Measurements from ENCODE around the gene PUS3.
A peak's percentile ranks its signal among the peaks of the same experiment; 100 is the strongest.

Gene PUS3

GRCh38 chr11:125940145-125940544 is 37.1 kb upstream of the PUS3 start:
- no peak for DNase-seq

GRCh38 chr11:125939081-125939521 is 36.1 kb upstream of the PUS3 start:
- DNase-seq, result no peak

GRCh38 chr11:125938418-125938817 is 35.4 kb upstream of the PUS3 start:
- DNase-seq, result no peak

GRCh38 chr11:125935618-125936199 is 32.7 kb upstream of the PUS3 start:
- DNase-seq, result peak; percentile 69

- no peak for DNase-seq
Measured at GRCh38 chr11:125935056-125935455, 32.0 kb upstream of the PUS3 start.

GRCh38 chr11:125934473-125934872 is 31.5 kb upstream of the PUS3 start:
- DNase-seq, result no peak

GRCh38 chr11:125933030-125933813 is 30.2 kb upstream of the PUS3 start:
- DNase-seq, result no peak

GRCh38 chr11:125932301-125932700 is 29.3 kb upstream of the PUS3 start:
- DNase-seq, result no peak

GRCh38 chr11:125931668-125932067 is 28.7 kb upstream of the PUS3 start:
- DNase-seq, result no peak

- no peak for DNase-seq
Measured at GRCh38 chr11:125931116-125931515, 28.1 kb upstream of the PUS3 start.

GRCh38 chr11:125930076-125930450 is 27.1 kb upstream of the PUS3 start:
- no peak for DNase-seq

- no peak for DNase-seq
Measured at GRCh38 chr11:125929445-125930075, 26.6 kb upstream of the PUS3 start.

GRCh38 chr11:125926682-125927081 is 23.7 kb upstream of the PUS3 start:
- DNase-seq, result no peak

- no peak for DNase-seq
Measured at GRCh38 chr11:125925804-125926203, 22.8 kb upstream of the PUS3 start.

GRCh38 chr11:125925247-125925740 is 22.3 kb upstream of the PUS3 start:
- DNase-seq, result no peak

GRCh38 chr11:125924384-125925007 is 21.5 kb upstream of the PUS3 start:
- DNase-seq, result no peak

GRCh38 chr11:125923633-125924032 is 20.6 kb upstream of the PUS3 start:
- DNase-seq, result no peak

- DNase-seq, result peak; percentile 63
Measured at GRCh38 chr11:125923012-125923579, 20.1 kb upstream of the PUS3 start.

GRCh38 chr11:125922156-125922555 is 19.1 kb upstream of the PUS3 start:
- no peak for DNase-seq

- DNase-seq, result no peak
Measured at GRCh38 chr11:125921042-125921441, 18.0 kb upstream of the PUS3 start.

GRCh38 chr11:125918140-125918840 is 15.3 kb upstream of the PUS3 start:
- no peak for DNase-seq

GRCh38 chr11:125916683-125917347 is 13.8 kb upstream of the PUS3 start:
- no peak for DNase-seq
